Neural crest cell (in vitro differentiated cells): ENCODE results near the gene AURKAIP1. TPM values are rescaled to one million over a fixed set of nuclear protein-coding genes. Genes with fewer than 3 reads are reported as not detected.

Source experiments
- DNase-seq: peaks from one replicate; pipeline ENCODE4 v3.0.0; 2021; ENCODE audit warnings: low read depth, mixed read lengths, low spot score
- H3K27ac Mint-ChIP-seq: one replicate; pipeline ENCODE4 v1.8.0; 2021; ENCODE audit warnings: mild to moderate bottlenecking, mixed read lengths; ENCODE audit not compliant: unreplicated experiment
- H3K27me3 Mint-ChIP-seq: 2 replicates; pipeline ENCODE4 v1.8.0; 2021; ENCODE audit warnings: low read depth, mild to moderate bottlenecking, mixed read lengths
- H3K36me3 Mint-ChIP-seq: 2 replicates; pipeline ENCODE4 v1.8.0; 2021; ENCODE audit warnings: low read depth, mild to moderate bottlenecking, mixed read lengths
- H3K4me1 Mint-ChIP-seq: 2 replicates; pipeline ENCODE4 v1.8.0; 2021; ENCODE audit warnings: mixed read lengths
- H3K4me3 Mint-ChIP-seq: one replicate; pipeline ENCODE4 v1.8.0; 2021; ENCODE audit warnings: mild to moderate bottlenecking, mixed read lengths
- H3K9me3 Mint-ChIP-seq: 2 replicates; pipeline ENCODE4 v1.8.0; 2021; ENCODE audit warnings: mixed read lengths
- microRNA-seq: library from miRNA; unstranded; fragments of <30 nt; microRNA quantifications from one replicate; pipeline ENCODE4, GENCODE V29; 2020
- total RNA-seq: library from RNA; stranded (reverse); gene quantifications from 2 replicates; pipeline ENCODE4 v1.2.1, GENCODE V29; 2021
- TF ChIP-seq, protein P1 (sequence below): fragments of 200-600 bp; sonication (generic); conservative IDR thresholded peaks from 2 replicates; pipeline ENCODE4 v1.5.0; 2021; ENCODE audit warnings: antibody characterized with exemption, mild to moderate bottlenecking

The AURKAIP1 gene
- total RNA-seq, 1 donor from 2014 or later = 128 TPM

DNA sequence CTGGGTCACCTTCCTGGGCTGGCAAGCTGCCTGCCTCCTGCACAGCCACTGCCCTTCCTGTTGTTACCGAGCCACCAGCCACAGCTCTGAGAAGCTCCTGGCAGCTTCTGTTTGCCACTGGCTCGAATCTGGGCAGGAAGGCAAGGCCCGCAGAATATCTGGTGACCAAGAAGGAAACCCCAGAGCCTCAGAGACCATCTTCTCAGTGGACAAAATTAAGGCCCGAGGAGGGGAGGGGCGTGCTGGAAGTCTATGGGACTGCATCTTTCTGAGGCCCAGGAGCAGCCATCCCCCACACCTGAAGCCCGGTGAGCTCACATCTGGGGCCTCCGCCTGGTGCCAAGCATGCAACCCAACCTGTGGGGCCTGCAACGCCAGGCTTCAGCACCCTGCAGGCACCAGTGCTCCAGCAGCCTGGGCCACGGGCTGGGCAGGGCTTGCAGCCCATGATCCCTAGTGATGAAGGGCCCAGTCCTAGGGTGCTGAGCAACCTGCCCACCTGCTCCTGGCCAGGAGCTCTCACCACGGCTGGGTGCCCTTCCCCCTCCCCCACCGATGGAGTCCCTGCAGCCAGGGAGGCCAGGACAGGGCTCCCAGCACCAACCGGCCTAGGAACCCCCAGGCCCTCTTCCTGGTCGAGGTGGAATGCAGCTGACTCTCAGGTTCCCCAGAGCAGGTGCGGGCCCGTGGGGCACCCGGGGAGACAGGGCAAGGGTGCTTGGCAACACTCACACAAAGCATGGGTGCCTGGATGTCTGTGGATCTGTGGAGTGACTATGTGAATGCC lies 49.5 kb downstream of the AURKAIP1 start:
- Mint-ChIP-seq H3K9me3 (no peaks in the 10 kb centered on the region), H3K4me1 (peaks cover 15% of the 10 kb centered on the region), H3K4me3 (peak overlapping the region; percentile 78), H3K36me3 (peaks cover 2% of the 10 kb centered on the region), H3K27me3 (no peaks in the 10 kb centered on the region), H3K27ac (no peak overlapping the region)
- DNase-seq = no peak
- TF ChIP-seq, protein P1, sequence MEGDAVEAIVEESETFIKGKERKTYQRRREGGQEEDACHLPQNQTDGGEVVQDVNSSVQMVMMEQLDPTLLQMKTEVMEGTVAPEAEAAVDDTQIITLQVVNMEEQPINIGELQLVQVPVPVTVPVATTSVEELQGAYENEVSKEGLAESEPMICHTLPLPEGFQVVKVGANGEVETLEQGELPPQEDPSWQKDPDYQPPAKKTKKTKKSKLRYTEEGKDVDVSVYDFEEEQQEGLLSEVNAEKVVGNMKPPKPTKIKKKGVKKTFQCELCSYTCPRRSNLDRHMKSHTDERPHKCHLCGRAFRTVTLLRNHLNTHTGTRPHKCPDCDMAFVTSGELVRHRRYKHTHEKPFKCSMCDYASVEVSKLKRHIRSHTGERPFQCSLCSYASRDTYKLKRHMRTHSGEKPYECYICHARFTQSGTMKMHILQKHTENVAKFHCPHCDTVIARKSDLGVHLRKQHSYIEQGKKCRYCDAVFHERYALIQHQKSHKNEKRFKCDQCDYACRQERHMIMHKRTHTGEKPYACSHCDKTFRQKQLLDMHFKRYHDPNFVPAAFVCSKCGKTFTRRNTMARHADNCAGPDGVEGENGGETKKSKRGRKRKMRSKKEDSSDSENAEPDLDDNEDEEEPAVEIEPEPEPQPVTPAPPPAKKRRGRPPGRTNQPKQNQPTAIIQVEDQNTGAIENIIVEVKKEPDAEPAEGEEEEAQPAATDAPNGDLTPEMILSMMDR = no peak

DNA sequence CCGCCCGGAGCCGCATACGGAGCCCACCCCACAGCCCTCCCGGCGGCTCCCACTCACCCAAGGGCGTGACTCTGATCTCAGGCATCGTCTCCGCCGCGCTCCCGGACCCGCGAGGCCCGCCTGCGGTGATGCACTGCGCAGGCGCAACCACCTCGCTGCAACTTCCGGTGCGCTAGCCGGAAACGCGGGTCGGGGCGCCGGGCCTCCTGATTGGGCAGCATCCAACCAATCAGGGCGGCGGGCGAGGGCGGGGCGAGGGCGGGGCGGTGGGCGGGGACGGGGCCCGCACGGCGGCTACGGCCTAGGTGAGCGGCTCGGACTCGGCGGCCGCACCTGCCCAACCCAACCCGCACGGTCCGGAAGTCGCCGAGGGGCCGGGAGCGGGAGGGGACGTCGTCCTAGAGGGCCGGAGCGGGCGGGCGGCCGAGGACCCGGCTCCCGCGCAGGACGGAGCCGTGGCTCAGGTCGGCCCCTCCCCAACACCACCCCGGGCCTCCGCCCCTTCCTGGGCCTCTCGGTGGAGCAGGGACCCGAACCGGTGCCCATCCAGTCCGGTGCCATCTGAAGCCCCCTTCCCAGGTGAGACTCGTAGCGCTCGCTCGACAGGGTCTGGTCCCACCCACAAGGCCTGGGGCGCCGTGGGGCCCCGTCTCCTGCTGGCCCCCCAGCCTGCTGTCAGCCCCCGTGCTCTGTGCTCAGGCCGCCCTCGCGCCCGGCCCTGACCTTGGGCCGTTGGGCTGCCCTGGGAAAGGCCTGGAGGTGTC lies 50.3 kb downstream of the AURKAIP1 start, which contains the start of the genes CPTP and INTS11:
Gene CPTP, plus strand, starts transcription at position 279 of the 764 bp plus-strand sequence. CDS start 2,109 bp downstream, outside the sequence.
Gene INTS11, minus strand, starts transcription at position 137 of the 764 bp plus-strand sequence. Its CDS starts 52 bp downstream, at position 85.
- Mint-ChIP-seq H3K9me3 (no peaks in the 10 kb centered on the region), H3K27ac (peak within 1 kb of the TSS; percentile 93), H3K36me3 (no peaks in the 10 kb centered on the region), H3K27me3 (no peaks in the 10 kb centered on the region), H3K4me3 (peak within 1 kb of the TSS; percentile 88), H3K4me1 (peaks cover 12% of the 10 kb centered on the region)
- DNase-seq = peak; percentile 95
- TF ChIP-seq, protein P1 = no peak

DNA sequence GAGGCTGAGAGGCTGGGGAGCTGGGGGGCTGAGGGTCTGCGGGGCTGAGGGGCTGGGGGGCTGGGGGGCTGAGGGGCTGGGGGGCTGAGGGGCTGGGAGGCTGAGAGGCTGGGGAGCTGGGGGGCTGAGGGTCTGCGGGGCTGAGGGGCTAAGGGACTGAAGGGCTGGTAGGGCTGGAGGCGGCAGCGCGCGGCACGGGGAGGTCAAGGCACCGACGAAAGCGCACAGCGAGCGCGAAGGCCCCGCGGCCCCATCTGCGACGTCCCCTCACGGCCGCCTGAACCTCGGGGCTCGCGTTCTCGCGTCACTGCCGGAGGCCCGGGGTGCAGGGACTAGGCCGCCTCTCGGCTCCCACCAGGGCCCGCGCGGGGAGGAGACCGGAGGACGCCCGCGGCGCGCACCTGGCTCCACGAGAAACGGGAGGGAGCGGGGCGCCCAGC lies 50.9 kb downstream of the AURKAIP1 start:
- Mint-ChIP-seq H3K4me3 (peak overlapping the region; percentile 88), H3K4me1 (peaks cover 14% of the 10 kb centered on the region), H3K9me3 (no peaks in the 10 kb centered on the region), H3K27ac (no peak overlapping the region), H3K27me3 (no peaks in the 10 kb centered on the region), H3K36me3 (no peaks in the 10 kb centered on the region)
- no peak for DNase-seq
- TF ChIP-seq, protein P1 = no peak

Small RNA genes lying within 50 kb of the gene (microRNA-seq; reads per million reads assigned to microRNA genes)
- gene MIR6808 = 3.0 reads per million

Other genes starting within 250 kb of the AURKAIP1 start
- not detected in 2 replicates for gene TTLL10, start 201.3 kb downstream of the AURKAIP1 start, total RNA-seq
- gene TNFRSF18, start 168.6 kb downstream of the AURKAIP1 start, total RNA-seq = not detected in 2 replicates
- gene TNFRSF4, start 161.1 kb downstream of the AURKAIP1 start, total RNA-seq = 0.19 and 0.20 TPM in 2 replicates
- gene SDF4, start 143.2 kb downstream of the AURKAIP1 start, total RNA-seq = 76.1 and 93.8 TPM in 2 replicates
- 39.8 and 41.1 TPM in 2 replicates for gene B3GALT6, start 143.0 kb downstream of the AURKAIP1 start, total RNA-seq
- gene C1QTNF12, start 128.5 kb downstream of the AURKAIP1 start, total RNA-seq = 0.66 and 0.79 TPM in 2 replicates
- 77.0 and 80.8 TPM in 2 replicates for gene UBE2J2, start 101.4 kb downstream of the AURKAIP1 start, total RNA-seq
- gene SCNN1D, start 94.8 kb downstream of the AURKAIP1 start, total RNA-seq = 5.9 and 10.8 TPM in 2 replicates
- gene ACAP3, start 67.3 kb downstream of the AURKAIP1 start, total RNA-seq = 111 and 124 TPM in 2 replicates
- 26.3 and 27.9 TPM in 2 replicates for gene PUSL1, start 66.6 kb downstream of the AURKAIP1 start, total RNA-seq
- gene INTS11, start 50.5 kb downstream of the AURKAIP1 start, total RNA-seq = 137 and 160 TPM in 2 replicates
- gene CPTP, start 50.4 kb downstream of the AURKAIP1 start, total RNA-seq = 18.9 and 19.8 TPM in 2 replicates
- gene TAS1R3, start 43.9 kb downstream of the AURKAIP1 start, total RNA-seq = 0.64 and 0.68 TPM in 2 replicates
- 63.4 and 66.7 TPM in 2 replicates for gene DVL1, start 25.8 kb downstream of the AURKAIP1 start, total RNA-seq
- gene MXRA8, start 16.7 kb downstream of the AURKAIP1 start, total RNA-seq = 5.0 and 5.8 TPM in 2 replicates
- gene CCNL2, start 24.1 kb upstream of the AURKAIP1 start, total RNA-seq = 249 and 261 TPM in 2 replicates
- gene MRPL20, start 32.1 kb upstream of the AURKAIP1 start, total RNA-seq = 113 and 117 TPM in 2 replicates
- 0.66 and 0.89 TPM in 2 replicates for gene ANKRD65, start 46.1 kb upstream of the AURKAIP1 start, total RNA-seq
- 8.9 and 9.6 TPM in 2 replicates for gene VWA1, start 60.5 kb upstream of the AURKAIP1 start, total RNA-seq
- gene ATAD3C, start 74.5 kb upstream of the AURKAIP1 start, total RNA-seq = 0.23 and 0.41 TPM in 2 replicates
- 45.1 and 50.0 TPM in 2 replicates for gene ATAD3B, start 96.6 kb upstream of the AURKAIP1 start, total RNA-seq
- gene ATAD3A, start 137.0 kb upstream of the AURKAIP1 start, total RNA-seq = 54.4 and 58.0 TPM in 2 replicates
- gene TMEM240, start 165.4 kb upstream of the AURKAIP1 start, total RNA-seq = 13.4 and 16.9 TPM in 2 replicates
- 132 and 134 TPM in 2 replicates for gene SSU72, start 199.7 kb upstream of the AURKAIP1 start, total RNA-seq
- gene FNDC10, start 224.9 kb upstream of the AURKAIP1 start, total RNA-seq = 14.3 and 14.5 TPM in 2 replicates
- 105 and 106 TPM in 2 replicates for gene MIB2, start 240.3 kb upstream of the AURKAIP1 start, total RNA-seq